Endothelial cell of umbilical vein (primary cell): Measurements from ENCODE around the gene OST4. TPM values are rescaled to one million over a fixed set of nuclear protein-coding genes. Genes with fewer than 3 reads are reported as not detected.

Experiments used
- BruUV-seq: library from RNA; stranded (reverse); fragments of 400-500 nt; replicated peaks from 2 replicates; lab custom pipeline; 2021; lab: Mats Ljungman, UMichigan
- CTCF ChIA-PET: fragments of 300-600, 350-600 bp; sonication (Branson Sonifier 250); formaldehyde crosslinking; loops from one replicate; lab custom pipeline; 2021; ENCODE audit warnings: antibody characterized with exemption, inconsistent platforms; lab: Charles Lee
- POLR2A ChIA-PET: fragments of 300-600, 350-600 bp; sonication (Branson Sonifier 250); formaldehyde crosslinking; loops from one replicate; lab custom pipeline; 2021; ENCODE audit warnings: antibody characterized with exemption, inconsistent platforms; lab: Charles Lee
- DNase-seq: peaks from one replicate; pipeline ENCODE4 v3.0.0-alpha.2; 2011; ENCODE audit warnings: low read depth, low spot score
- FAIRE-seq: peaks from 2 replicates; lab custom pipeline; 2011; peaks lifted over from hg19 to GRCh38; lab: Jason Lieb, UNC
- H2AFZ ChIP-seq: 2 replicates; pipeline ENCODE4 v1.6.0; 2012; ENCODE audit warnings: low read depth, low read length, control low read depth, inconsistent platforms
- H3K27ac ChIP-seq: 2 replicates; pipeline ENCODE4 v1.5.1; 2011; ENCODE audit warnings: low read depth, mild to moderate bottlenecking, control low read depth, low read length, moderate library complexity; ENCODE audit not compliant: insufficient read depth
- H3K27me3 ChIP-seq, 2 experiments: 2 replicates each; pipeline versions ENCODE4 v1.6.0 to v1.6.1; 2011; ENCODE audit warnings: low read length in 2 of 2, mixed read lengths in 1 of 2; ENCODE audit not compliant: control insufficient read depth in 2 of 2, insufficient read depth in 2 of 2
- H3K36me3 ChIP-seq, 2 experiments: 2 replicates in 1 of 2; 3 replicates in 1 of 2; pipeline ENCODE4 v1.5.1; 2011; ENCODE audit warnings: low read length in 2 of 2, mild to moderate bottlenecking in 1 of 2, moderate library complexity in 1 of 2; ENCODE audit not compliant: control insufficient read depth in 2 of 2, insufficient read depth in 2 of 2; ENCODE audit errors: extremely low read depth in 1 of 2
- H3K4me1 ChIP-seq: 3 replicates; pipeline ENCODE4 v1.5.1; 2011; ENCODE audit warnings: mild to moderate bottlenecking, low read length; ENCODE audit not compliant: control insufficient read depth, insufficient read depth; ENCODE audit errors: extremely low read depth
- H3K4me2 ChIP-seq: 2 replicates; pipeline ENCODE4 v1.6.1; 2011; ENCODE audit warnings: low read length, control low read depth, mixed read lengths; ENCODE audit not compliant: insufficient read depth
- H3K4me3 ChIP-seq, 3 experiments: fragments of 200-600 bp in 1 of 3; sonication (generic), shearing (Covaris generic) in 1 of 3; replicated peaks in 1 of 3; 2 replicates each; pipeline ENCODE4 v1.5.1; 2011 to 2016; ENCODE audit warnings: control low read depth in 3 of 3, low read length in 3 of 3, mild to moderate bottlenecking in 2 of 3, inconsistent platforms in 1 of 3, low read depth in 1 of 3, moderate library complexity in 1 of 3; ENCODE audit not compliant: insufficient read depth in 1 of 3
- H3K79me2 ChIP-seq: 2 replicates; pipeline ENCODE4 v1.6.0; 2012; ENCODE audit warnings: low read length, inconsistent platforms; ENCODE audit not compliant: control insufficient read depth, insufficient read depth
- H3K9ac ChIP-seq: replicated peaks from 2 replicates; pipeline ENCODE3; 2011; ENCODE audit warnings: low read length, control low read depth; ENCODE audit not compliant: insufficient read depth; ENCODE audit errors: extremely low read depth
- H3K9me1 ChIP-seq: replicated peaks from 3 replicates; pipeline ENCODE4 v1.6.0; 2011; ENCODE audit warnings: mild to moderate bottlenecking, low read length; ENCODE audit not compliant: control insufficient read depth, insufficient read depth; ENCODE audit errors: extremely low read depth
- H3K9me3 ChIP-seq: replicated peaks from 2 replicates; pipeline ENCODE4 v1.5.1; 2012; ENCODE audit warnings: low read length, inconsistent platforms; ENCODE audit not compliant: control insufficient read depth, insufficient read depth
- H4K20me1 ChIP-seq: replicated peaks from 2 replicates; pipeline ENCODE3; 2011; ENCODE audit warnings: mild to moderate bottlenecking, low read length; ENCODE audit not compliant: control insufficient read depth, insufficient read depth; ENCODE audit errors: extremely low read depth
- CTCF ChIP-seq, 2 donors: IDR thresholded peaks; 1 replicate in 1 of 2; 2 replicates in 1 of 2; pipeline ENCODE4 v1.5.1; 2011; ENCODE audit warnings: low read length in 2 of 2, mild to moderate bottlenecking in 2 of 2, moderate library complexity in 2 of 2, control low read depth in 1 of 2, inconsistent platforms in 1 of 2, low read depth in 1 of 2; ENCODE audit not compliant: insufficient read depth in 1 of 2; ENCODE audit errors: extremely low read depth in 1 of 2
- EZH2 ChIP-seq: IDR thresholded peaks from 2 replicates; pipeline ENCODE4 v1.6.1; 2012; ENCODE audit warnings: borderline replicate concordance, low read depth, mild to moderate bottlenecking, moderate library complexity, low read length, inconsistent platforms; ENCODE audit not compliant: severe bottlenecking
- FOS ChIP-seq: IDR thresholded peaks from 2 replicates; pipeline ENCODE4 v1.6.1; 2011; ENCODE audit warnings: mild to moderate bottlenecking, low read length, moderate library complexity, borderline replicate concordance; ENCODE audit not compliant: insufficient read depth
- GATA2 ChIP-seq: IDR thresholded peaks from 2 replicates; pipeline ENCODE4 v1.7.0; 2011; ENCODE audit warnings: low read depth, mild to moderate bottlenecking, moderate library complexity, mixed read lengths, low read length; ENCODE audit not compliant: insufficient read length, insufficient read depth
- JUN ChIP-seq: IDR thresholded peaks from 2 replicates; pipeline ENCODE4 v1.6.1; 2011; ENCODE audit warnings: borderline replicate concordance, low read depth; ENCODE audit not compliant: insufficient read length, insufficient read depth
- MYC ChIP-seq: IDR thresholded peaks from one replicate; pipeline ENCODE4 v1.6.1; 2011; ENCODE audit warnings: mild to moderate bottlenecking, low read depth, low read length
- POLR2A ChIP-seq: IDR thresholded peaks from 2 replicates; pipeline ENCODE4 v1.6.1; 2012; ENCODE audit warnings: low read depth, mild to moderate bottlenecking, control low read depth, low read length
- POLR2AphosphoS5 ChIP-seq: IDR thresholded peaks from 2 replicates; pipeline ENCODE4 v1.6.1; 2012; ENCODE audit warnings: low read depth, mild to moderate bottlenecking, control low read depth, low read length, moderate library complexity; ENCODE audit not compliant: insufficient read depth
- dilution Hi-C: fragments of 300-500 bp; cut with MboI; formaldehyde crosslinking; loops from one replicate; pipeline ENCODE4 v1.15.0; 2019; ENCODE audit warnings: low sequenced_read_pairs; ENCODE audit not compliant: extremely low pct_ligation_motif_present
- intact Hi-C: fragments of 100-400 bp; cut with micrococcal nuclease; formaldehyde crosslinking; loops from one replicate; pipeline ENCODE4 v1.10.0; 2022
- polyA plus RNA-seq, 4 experiments: library from polyadenylated mRNA; depleted of rRNA in 3 of 4; stranded (reverse) in 3 of 4; unstranded in 1 of 4; fragments of >200 nt; gene quantifications; 2 replicates each; pipeline versions ENCODE4 v1.2.1 to v1.2.3, GENCODE V29; 2011 to 2012; ENCODE audit warnings: missing spikeins in 1 of 4
- total RNA-seq: library from RNA; stranded (reverse); gene quantifications from 2 replicates; pipeline ENCODE4 v1.2.3, GENCODE V29; 2021
- TF ChIP-seq, protein P1 (sequence below): IDR thresholded peaks from 2 replicates; pipeline ENCODE4 v1.6.1; 2011; ENCODE audit not compliant: insufficient read depth, insufficient read length

Gene OST4
- total and polyA plus RNA-seq, 2 donors (not counting 3 experiments of a cell fraction or from before 2014, with no cell fraction given), result 415 to 1,189 TPM

GRCh38 chr2:27025281-27025800 lies 46.1 kb downstream of the OST4 start:
- H3K4me2 ChIP-seq, result no peak overlapping the region
- H3K4me1 ChIP-seq, result peaks cover 3% of the 10 kb centered on the region
- H3K4me3 ChIP-seq, result no peak overlapping the region
- ChIA-PET CTCF (interaction anchor here (0.7 to 2.7 kb wide), 6 partner anchors 9 to 274 kb away, joined by 3 to 19 read pairs (median 5); no protein-coding TSS in a partner anchor), POLR2A (no interaction called here)
- TF ChIP-seq JUN (no peak), CTCF (IDR thresholded peaks at IDR 0.05; ENCODE audit: extremely low read depth in 1 of 2, insufficient read depth in 1 of 2, low read depth in 1 of 2, low read length in 2 of 2) (no peak), EZH2 (no peak), GATA2 (no peak), POLR2A (no peak), MYC (no peak), FOS (no peak), POLR2AphosphoS5 (no peak)
- TF ChIP-seq, protein P1, sequence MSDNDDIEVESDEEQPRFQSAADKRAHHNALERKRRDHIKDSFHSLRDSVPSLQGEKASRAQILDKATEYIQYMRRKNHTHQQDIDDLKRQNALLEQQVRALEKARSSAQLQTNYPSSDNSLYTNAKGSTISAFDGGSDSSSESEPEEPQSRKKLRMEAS, result no peak
- DNase-seq (no peak), FAIRE-seq (no peak)
- no peaks in the 10 kb centered on the region for H3K27me3 ChIP-seq
- H3K27ac ChIP-seq, result no peak overlapping the region
- dilution Hi-C loops, result no loop called here
- intact Hi-C loops, result no loop called here
- H3K9me1 ChIP-seq, result no peaks in the 10 kb centered on the region
- H4K20me1 ChIP-seq, result no peaks in the 10 kb centered on the region
- no TSS peak for BruUV-seq
- H2AFZ ChIP-seq, result no peak overlapping the region
- no peak overlapping the region for H3K9ac ChIP-seq
- H3K79me2 ChIP-seq, result no peaks in the 10 kb centered on the region
- H3K36me3 ChIP-seq, result peaks cover 0 to 10% of the 10 kb centered on the region in 2 experiments
- H3K9me3 ChIP-seq, result no peaks in the 10 kb centered on the region
